GM19468 (cell line): ENCODE data around the gene PANX3.
"Not testable (repeated sequence)": the region's sequence is repeated elsewhere in the genome, so short reads cannot be mapped to it uniquely, and the experiment has no call there.

Experiments
- ATAC-seq: cut with Tn5 transposase; IDR thresholded peaks from one replicate; pipeline ENCODE4 v1.9.1; 2021; ENCODE audit warnings: mild to moderate bottlenecking, moderate library complexity, moderate number of reproducible peaks; ENCODE audit not compliant: unreplicated experiment; ENCODE audit errors: extremely low read depth

The PANX3 gene, protein sequence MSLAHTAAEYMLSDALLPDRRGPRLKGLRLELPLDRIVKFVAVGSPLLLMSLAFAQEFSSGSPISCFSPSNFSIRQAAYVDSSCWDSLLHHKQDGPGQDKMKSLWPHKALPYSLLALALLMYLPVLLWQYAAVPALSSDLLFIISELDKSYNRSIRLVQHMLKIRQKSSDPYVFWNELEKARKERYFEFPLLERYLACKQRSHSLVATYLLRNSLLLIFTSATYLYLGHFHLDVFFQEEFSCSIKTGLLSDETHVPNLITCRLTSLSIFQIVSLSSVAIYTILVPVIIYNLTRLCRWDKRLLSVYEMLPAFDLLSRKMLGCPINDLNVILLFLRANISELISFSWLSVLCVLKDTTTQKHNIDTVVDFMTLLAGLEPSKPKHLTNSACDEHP

DNA sequence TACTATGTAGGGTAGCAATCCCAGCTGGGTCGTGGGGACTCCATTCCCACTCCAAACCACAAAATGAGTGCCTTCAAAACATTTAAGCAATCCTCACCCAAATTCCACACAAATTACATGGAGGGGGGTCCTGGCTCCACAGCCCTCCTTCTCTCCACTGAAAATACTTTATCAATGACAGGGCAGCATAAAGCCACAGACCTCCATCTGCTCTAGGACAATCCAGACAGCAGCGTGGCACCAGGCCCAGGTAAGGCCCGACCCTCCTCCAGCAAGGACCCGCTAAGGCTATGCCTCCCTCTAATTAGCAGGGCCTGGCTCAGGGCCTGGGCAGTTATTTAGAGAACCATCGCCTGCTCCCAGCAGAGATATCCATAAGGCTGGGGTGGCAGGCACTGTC, at the start of gene PANX3:
TSS of gene PANX3 (plus strand) at position 365 of the 400 bp plus-strand sequence. CDS start 129 bp downstream, outside the sequence.
- ATAC-seq, result no peak

- ATAC-seq, result no peak
Observed at GRCh38 chr11:124569697-124570096, 41.5 kb upstream of the PANX3 start, which contains the start of gene OR8A1. OR8A1 (plus strand) TSS chr11:124569997; CDS start chr11:124570120, 123 bp downstream.

DNA sequence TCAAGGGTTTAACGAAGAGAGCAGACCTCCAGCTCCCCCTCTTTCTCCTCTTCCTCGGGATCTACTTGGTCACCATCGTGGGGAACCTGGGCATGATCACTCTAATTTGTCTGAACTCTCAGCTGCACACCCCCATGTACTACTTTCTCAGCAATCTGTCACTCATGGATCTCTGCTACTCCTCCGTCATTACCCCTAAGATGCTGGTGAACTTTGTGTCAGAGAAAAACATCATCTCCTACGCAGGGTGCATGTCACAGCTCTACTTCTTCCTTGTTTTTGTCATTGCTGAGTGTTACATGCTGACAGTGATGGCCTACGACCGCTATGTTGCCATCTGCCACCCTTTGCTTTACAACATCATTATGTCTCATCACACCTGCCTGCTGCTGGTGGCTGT, 41.1 kb upstream of the PANX3 start:
- no peak for ATAC-seq

GRCh38 chr11:124577716-124578427, 33.4 kb upstream of the PANX3 start:
- no peak for ATAC-seq

DNA sequence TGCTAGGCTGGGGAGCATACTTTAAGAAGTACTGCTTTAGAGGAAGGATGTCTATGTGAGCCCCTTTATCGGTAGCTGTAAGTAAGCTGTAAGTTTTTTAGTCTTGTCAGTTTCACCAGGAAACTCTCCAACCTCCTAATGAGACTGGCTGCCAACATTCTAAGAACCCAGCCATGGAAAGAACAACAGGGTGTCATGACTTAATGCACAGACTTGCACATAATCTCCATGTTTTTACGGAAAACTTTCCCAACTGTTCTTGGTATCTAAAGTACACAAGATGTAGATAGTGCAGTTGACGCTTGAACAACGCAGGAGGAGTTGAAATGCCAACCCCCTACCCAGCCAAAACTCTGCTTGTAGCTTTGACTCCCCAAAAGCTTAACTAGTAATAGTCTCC, 32.5 kb upstream of the PANX3 start:
- no peak for ATAC-seq

GRCh38 chr11:124581817-124582216, 29.4 kb upstream of the PANX3 start:
- no peak for ATAC-seq

GRCh38 chr11:124582565-124582964, 28.7 kb upstream of the PANX3 start:
- no peak for ATAC-seq

DNA sequence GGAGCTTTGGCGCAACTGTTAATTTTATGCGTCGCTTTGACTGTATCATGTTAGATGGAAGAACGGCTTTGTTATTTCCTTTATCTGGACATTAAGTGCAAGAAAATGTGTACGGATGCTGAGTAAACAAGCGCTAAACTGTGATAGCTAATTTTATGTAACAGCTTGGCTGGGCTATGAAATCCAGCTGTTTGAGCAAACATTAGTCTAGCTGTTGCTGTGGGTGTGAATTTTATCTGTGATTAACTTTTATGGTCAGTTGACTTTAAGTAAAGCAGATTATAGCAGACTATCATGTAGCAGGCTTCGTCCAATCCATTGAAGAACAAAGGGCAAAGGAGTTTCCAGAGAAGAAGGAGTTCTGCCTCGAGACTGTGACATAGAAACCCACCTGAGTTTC, 27.4 kb upstream of the PANX3 start:
- ATAC-seq, result no peak

DNA sequence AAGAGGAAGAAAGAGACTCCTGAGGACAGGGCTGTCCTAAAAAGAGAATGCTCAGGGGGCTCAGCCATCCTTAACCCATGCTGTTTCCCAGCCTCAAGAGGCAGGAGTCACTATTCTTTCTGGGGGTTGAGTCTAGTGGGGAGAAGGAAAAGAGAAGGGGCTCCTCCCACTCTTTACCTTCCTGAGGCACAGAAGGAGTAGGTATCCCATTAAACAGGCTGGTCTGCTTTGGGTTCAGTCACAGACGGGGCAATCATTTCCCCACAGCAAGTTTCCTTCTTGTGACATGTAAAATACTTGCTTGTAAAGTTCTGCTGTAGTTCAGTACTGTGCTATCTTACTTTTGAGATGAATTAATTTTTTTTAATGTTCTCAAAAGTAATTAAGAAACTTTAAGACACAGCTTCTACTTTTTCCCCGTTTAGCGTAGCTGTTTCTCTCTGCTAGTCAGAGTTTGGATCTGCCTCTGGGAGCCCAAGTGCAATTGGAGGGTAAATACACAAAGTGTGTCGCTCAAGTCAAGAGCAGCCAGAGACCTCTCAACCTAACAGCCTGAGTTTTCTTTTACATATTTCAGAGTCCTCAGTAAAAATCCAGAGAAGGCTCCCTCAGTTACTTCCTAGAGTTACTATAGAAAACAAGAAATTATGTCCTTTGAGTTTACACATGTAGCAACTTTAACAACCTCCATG, 26.4 kb upstream of the PANX3 start:
- no peak for ATAC-seq

GRCh38 chr11:124586238-124586860, 24.9 kb upstream of the PANX3 start:
- peak; percentile 53 for ATAC-seq

DNA sequence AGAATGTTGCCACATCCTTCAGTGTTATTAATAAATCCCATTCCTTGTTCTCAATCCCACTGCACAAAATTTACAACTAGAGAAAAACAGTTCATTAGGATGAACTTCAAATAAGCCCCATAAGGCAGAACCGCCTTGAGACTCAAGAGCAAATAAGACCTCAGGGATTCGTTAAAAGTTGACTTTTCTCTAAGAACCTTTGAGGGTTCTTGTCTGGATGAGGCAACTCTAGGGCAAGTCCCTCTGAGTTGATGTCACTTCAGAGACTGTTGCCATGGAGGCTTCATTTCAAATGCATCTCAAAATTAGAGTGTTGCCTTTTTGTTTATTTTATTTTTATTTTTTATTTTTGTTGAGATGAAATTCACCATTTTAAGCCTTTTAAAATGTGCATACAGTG, 19.8 kb upstream of the PANX3 start:
- no peak for ATAC-seq

DNA sequence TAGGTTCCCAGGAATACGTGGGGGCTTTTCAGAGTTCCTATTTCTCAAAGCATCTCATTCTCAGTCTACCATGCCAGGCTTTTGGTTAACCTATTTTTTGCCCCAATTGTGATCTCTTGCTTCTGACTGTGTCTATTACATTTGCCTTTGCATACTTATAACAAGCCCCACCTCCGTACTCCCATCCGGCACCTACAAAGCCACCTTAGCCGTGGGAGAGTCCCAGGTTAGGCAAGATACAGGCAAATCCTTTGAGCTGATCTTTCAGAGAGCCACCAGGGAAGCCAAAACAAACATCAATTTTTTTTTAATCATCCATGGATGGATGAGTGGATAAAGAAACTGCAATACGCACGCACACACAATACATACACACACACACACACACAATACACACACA, 18.6 kb upstream of the PANX3 start:
- no peak for ATAC-seq

DNA sequence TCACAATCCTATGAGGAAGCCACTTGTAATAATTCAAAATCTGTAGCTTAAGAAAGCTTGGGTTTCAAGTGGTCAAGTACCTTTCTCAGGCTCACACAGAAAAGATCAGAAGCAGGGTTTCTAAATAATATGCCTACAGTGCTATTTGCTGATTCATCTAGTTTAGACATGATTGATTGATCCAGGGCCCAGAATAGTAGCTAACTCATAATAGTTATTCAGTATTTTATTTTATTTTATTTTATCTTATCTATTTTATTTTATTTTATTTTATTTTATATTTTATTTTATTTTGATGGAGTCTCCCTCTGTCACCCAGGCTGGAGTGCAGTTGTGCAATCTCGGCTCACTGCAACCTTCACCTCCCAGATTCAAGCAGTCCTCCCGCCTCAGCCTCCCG, 15.9 kb upstream of the PANX3 start:
- no peak for ATAC-seq

DNA sequence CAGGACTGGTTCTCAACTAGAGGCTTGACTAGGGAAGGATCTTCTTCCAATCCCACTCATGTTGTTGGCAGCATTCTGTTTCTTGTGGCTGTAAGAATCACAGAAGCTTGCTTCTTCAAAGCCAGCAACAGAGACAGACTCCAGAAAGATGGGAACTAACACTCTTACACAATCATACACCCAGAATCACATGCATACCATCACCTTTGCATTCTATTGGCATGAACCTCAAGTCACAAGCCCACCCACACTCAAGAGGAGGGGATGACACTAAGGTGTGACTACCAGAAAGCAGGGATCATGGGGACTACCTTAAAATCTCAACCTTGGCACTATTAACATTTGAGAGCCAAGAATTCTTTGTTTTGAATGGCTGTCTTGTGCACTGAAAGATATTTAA, 13.6 kb upstream of the PANX3 start:
- no peak for ATAC-seq

- ATAC-seq, result no peak
Observed at GRCh38 chr11:124600621-124601320, 10.5 kb upstream of the PANX3 start.

DNA sequence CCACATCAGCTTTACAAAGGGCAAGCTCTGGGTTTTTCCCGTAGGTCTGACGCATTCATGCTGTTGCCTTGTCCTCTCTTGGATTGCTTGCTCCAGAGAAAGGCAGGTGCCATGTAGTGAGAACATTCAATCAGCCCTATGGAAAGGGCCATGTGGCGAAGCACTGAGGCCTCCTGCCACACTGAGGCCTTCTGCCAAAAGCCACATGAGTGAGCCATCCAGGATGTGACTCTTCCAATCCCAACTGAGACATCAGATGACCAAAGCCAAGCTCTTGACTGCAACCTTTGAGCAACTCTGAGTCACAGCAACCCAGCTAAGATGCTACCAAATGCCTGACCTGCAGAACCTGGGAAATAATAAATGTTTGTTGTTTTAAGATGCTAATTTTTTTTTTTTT, 9.0 kb upstream of the PANX3 start:
- ATAC-seq, result no peak

- not testable (repeated sequence) for ATAC-seq
Observed at GRCh38 chr11:124602723-124603122, 8.5 kb upstream of the PANX3 start.

DNA sequence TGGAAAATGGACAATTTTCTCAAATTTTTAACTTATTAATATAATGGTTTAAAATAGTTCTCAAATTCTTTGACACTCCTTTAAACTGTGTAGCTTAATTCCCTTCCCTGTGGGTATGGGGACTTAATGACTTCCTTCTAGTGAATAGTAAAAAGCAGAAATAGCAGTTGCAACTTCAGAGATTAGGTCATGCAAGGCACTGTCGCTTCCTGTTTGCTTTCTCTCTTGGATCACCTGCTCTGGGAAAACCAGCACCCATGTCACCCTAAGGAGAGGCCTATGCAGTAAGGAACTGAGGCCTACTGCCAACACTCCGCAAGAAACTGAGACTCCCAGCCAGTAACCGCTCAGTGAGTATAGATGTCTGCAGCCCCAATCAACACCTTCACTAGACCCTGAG, 5.5 kb upstream of the PANX3 start:
- ATAC-seq, result no peak

DNA sequence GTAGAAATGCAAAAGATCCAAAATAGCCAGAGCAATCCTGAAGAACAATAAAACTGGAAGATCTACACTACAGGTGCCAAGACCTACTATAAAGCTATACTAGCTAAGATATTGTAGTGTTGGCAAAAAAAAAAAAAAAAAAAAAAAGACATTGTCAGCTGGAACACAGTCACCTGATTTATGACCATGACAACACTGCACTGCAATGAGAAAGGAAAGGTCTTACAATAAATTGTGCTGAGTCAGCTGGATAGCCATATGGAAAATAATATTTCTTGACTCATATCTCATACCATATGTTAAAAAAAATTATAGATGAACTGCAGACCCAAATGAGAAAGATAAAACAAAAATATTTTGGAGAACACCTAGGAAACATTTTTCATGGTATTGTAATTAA, 3.1 kb upstream of the PANX3 start:
- ATAC-seq, result no peak

GRCh38 chr11:124610295-124610694, 933 bp upstream of the PANX3 start:
- ATAC-seq, result no peak
